K562 (cell line): ENCODE results near the gene LHPP. TPM values are rescaled to one million over a fixed set of nuclear protein-coding genes. Genes with fewer than 3 reads are reported as not detected.

Source experiments
- ATAC-seq: fragments of 200-7000 bp; cut with Tn5 transposase; 3 replicates; pipeline ENCODE4 v1.9.1; 2020; ENCODE audit warnings: moderate library complexity
- BruUV-seq: library from RNA; stranded (reverse); fragments of 400-500 nt; replicated peaks from 2 replicates; lab custom pipeline; 2021; lab: Mats Ljungman, UMichigan
- CTCF ChIA-PET: fragments of 300-600 bp; formaldehyde crosslinking; extraction: SDS; loops from one replicate; lab custom pipeline; 2021; ENCODE audit warnings: low intra/inter-chr PET ratio; lab: Yijun Ruan, JAX
- POLR2A ChIA-PET: fragments of 300-600, 350-650 bp; sonication (Branson Sonifier 250); formaldehyde crosslinking; extraction: SDS; loops from one replicate; lab custom pipeline; 2021; ENCODE audit warnings: antibody characterized with exemption, inconsistent platforms; lab: Yijun Ruan, JAX
- DNase-seq, 4 experiments: peaks; one replicate each; pipeline versions ENCODE4 v3.0.0 to v3.0.0-alpha.2; 2011 to 2018; ENCODE audit warnings: low spot score in 3 of 4, mixed read lengths in 3 of 4; ENCODE audit errors: extremely low read depth in 1 of 4
- FAIRE-seq: peaks from 2 replicates; lab custom pipeline; 2011; peaks lifted over from hg19 to GRCh38; lab: Jason Lieb, UNC
- H2AFZ ChIP-seq: 2 replicates; pipeline ENCODE4 v1.6.0; 2011; ENCODE audit warnings: low read depth, low read length, control low read depth, inconsistent platforms
- H3K27ac ChIP-seq: fragments of 200-600 bp; 3 replicates; pipeline ENCODE4 v1.8.0; 2011; ENCODE audit warnings: low read depth, mild to moderate bottlenecking, control low read depth, inconsistent platforms, low read length, moderate library complexity, mixed read lengths; ENCODE audit errors: extremely low read depth
- H3K27me3 ChIP-seq, 2 experiments: fragments of 300-600 bp in 1 of 2; 2 replicates in 1 of 2; 3 replicates in 1 of 2; pipeline versions ENCODE4 v1.6.0 to v1.8.0; 2011; ENCODE audit warnings: inconsistent platforms in 2 of 2, low read length in 2 of 2, mild to moderate bottlenecking in 1 of 2, mixed read lengths in 1 of 2, moderate library complexity in 1 of 2; ENCODE audit not compliant: control insufficient read depth in 2 of 2, insufficient read depth in 2 of 2
- H3K36me3 ChIP-seq: fragments of 300-600 bp; 3 replicates; pipeline ENCODE4 v1.8.0; 2011; ENCODE audit warnings: mild to moderate bottlenecking, low read length, inconsistent platforms; ENCODE audit not compliant: control insufficient read depth, insufficient read depth
- H3K4me1 ChIP-seq, 2 experiments: fragments of 200-600 bp in 1 of 2; replicated peaks in 1 of 2; 2 replicates in 1 of 2; 3 replicates in 1 of 2; pipeline versions ENCODE4 v1.5.1 to v1.8.0; 2011; ENCODE audit warnings: inconsistent platforms in 2 of 2, low read length in 2 of 2, mild to moderate bottlenecking in 1 of 2, mixed read lengths in 1 of 2, moderate library complexity in 1 of 2; ENCODE audit not compliant: control insufficient read depth in 2 of 2, insufficient read depth in 2 of 2
- H3K4me2 ChIP-seq: 2 replicates; pipeline ENCODE4 v1.6.1; 2011; ENCODE audit warnings: low read length, control low read depth, inconsistent platforms, mixed read lengths; ENCODE audit not compliant: insufficient read depth
- H3K4me3 ChIP-seq: fragments of 200-600 bp; sonication (generic), shearing (Covaris generic); 2 replicates; pipeline ENCODE4 v1.5.1; 2016; ENCODE audit warnings: control low read depth, inconsistent platforms
- H3K79me2 ChIP-seq: fragments of 200-600 bp; 3 replicates; pipeline ENCODE4 v1.8.0; 2011; ENCODE audit warnings: low read length, inconsistent platforms; ENCODE audit not compliant: control insufficient read depth, insufficient read depth
- H3K9ac ChIP-seq, 2 experiments: 2 replicates each; pipeline versions ENCODE4 v1.6.0 to v1.6.1; 2011; ENCODE audit warnings: low read depth in 2 of 2, low read length in 2 of 2, control low read depth in 1 of 2, inconsistent platforms in 1 of 2, mild to moderate bottlenecking in 1 of 2, mixed read lengths in 1 of 2; ENCODE audit not compliant: insufficient read depth in 1 of 2
- H3K9me1 ChIP-seq: one replicate; pipeline ENCODE4 v1.6.0; 2011; ENCODE audit warnings: inconsistent platforms, mild to moderate bottlenecking, low read length, moderate library complexity; ENCODE audit not compliant: control insufficient read depth, insufficient read depth
- H3K9me3 ChIP-seq: replicated peaks from 2 replicates; pipeline ENCODE4 v1.5.1; 2011; ENCODE audit warnings: low read depth, low read length, inconsistent platforms; ENCODE audit not compliant: control insufficient read depth, insufficient read depth
- H4K20me1 ChIP-seq: replicated peaks from 2 replicates; pipeline ENCODE4 v1.6.1; 2011; ENCODE audit warnings: low read length, inconsistent platforms, mixed read lengths; ENCODE audit not compliant: control insufficient read depth, insufficient read depth
- CEBPB ChIP-seq: fragments of 450-650 bp; IDR thresholded peaks from 2 replicates; pipeline ENCODE4 v1.6.1; 2016; ENCODE audit warnings: missing genetic modification characterization, missing compliant biosample characterization
- GATA2 ChIP-seq: sonication (generic); formaldehyde crosslinking; IDR thresholded peaks from 2 replicates; pipeline ENCODE4 v1.4.0; 2020; ENCODE audit warnings: mild to moderate bottlenecking, missing genetic modification reagents
- HNRNPL ChIP-seq: fragments of 200-400 bp; formaldehyde crosslinking; IDR thresholded peaks from 2 replicates; pipeline ENCODE4 v1.6.1; 2017; ENCODE audit warnings: low read depth, mild to moderate bottlenecking, low read length
- HNRNPUL1 ChIP-seq: fragments of 200-400 bp; formaldehyde crosslinking; IDR thresholded peaks from 2 replicates; pipeline ENCODE4 v1.6.1; 2017; ENCODE audit warnings: low read length
- HSF4 ChIP-seq: fragments of 250-450 bp; sonication (Bioruptor Pico); IDR thresholded peaks from 2 replicates; pipeline ENCODE4 v2.1.2; 2022; ENCODE audit warnings: mild to moderate bottlenecking, moderate library complexity, borderline replicate concordance
- JUNB ChIP-seq: fragments of 450-650 bp; formaldehyde crosslinking; conservative IDR thresholded peaks from 2 replicates; pipeline ENCODE4 v1.4.0; 2020; ENCODE audit warnings: mild to moderate bottlenecking
- MEIS2 ChIP-seq: fragments of 450-650 bp; IDR thresholded peaks from 2 replicates; pipeline ENCODE4 v1.6.1; 2014; ENCODE audit warnings: mild to moderate bottlenecking; ENCODE audit not compliant: partially characterized antibody
- NBN ChIP-seq: fragments of 450-650 bp; IDR thresholded peaks from 2 replicates; pipeline ENCODE4 v1.6.1; 2016; ENCODE audit warnings: low read depth, mild to moderate bottlenecking
- PTBP1 ChIP-seq: fragments of 200-400 bp; formaldehyde crosslinking; IDR thresholded peaks from 2 replicates; pipeline ENCODE4 v1.6.1; 2017; ENCODE audit warnings: low read depth, low read length
- PURB ChIP-seq: sonication (generic); formaldehyde crosslinking; IDR thresholded peaks from 2 replicates; pipeline ENCODE4 v1.9.0; 2021; ENCODE audit warnings: low read depth, mild to moderate bottlenecking, missing genetic modification reagents
- RB1 ChIP-seq: fragments of 450-650 bp; IDR thresholded peaks from 2 replicates; pipeline ENCODE4 v1.6.1; 2017; ENCODE audit warnings: low read depth, mild to moderate bottlenecking
- ZC3H4 ChIP-seq: sonication (generic); formaldehyde crosslinking; IDR thresholded peaks from 2 replicates; pipeline ENCODE4 v1.9.0; 2021; ENCODE audit warnings: missing genetic modification reagents, borderline replicate concordance
- ZFPM2 ChIP-seq: fragments of 250-450 bp; sonication (Bioruptor Pico); IDR thresholded peaks from 2 replicates; pipeline ENCODE4 v1.5.1; 2022; ENCODE audit warnings: mild to moderate bottlenecking
- ZKSCAN3 ChIP-seq: fragments of 250-450 bp; sonication (Bioruptor Pico); IDR thresholded peaks from 2 replicates; pipeline ENCODE4 v1.4.0; 2020
- ZNF280B ChIP-seq: fragments of 250-450 bp; sonication (Bioruptor Pico); IDR thresholded peaks from 2 replicates; pipeline ENCODE4 v1.5.1; 2021; ENCODE audit warnings: mild to moderate bottlenecking
- ZNF408 ChIP-seq: fragments of 250-450 bp; sonication (Bioruptor Pico); IDR thresholded peaks from 2 replicates; pipeline ENCODE4 v1.4.0; 2020; ENCODE audit warnings: low read depth, mild to moderate bottlenecking, moderate library complexity
- WGBS: fragments of 100-300 bp; shearing (Covaris generic); methylation state at CpG from one replicate; pipeline ENCODE4 v1.1.6; 2016; ENCODE audit warnings: low coverage, mixed read lengths; ENCODE audit not compliant: insufficient coverage; ENCODE audit errors: missing lambda C conversion rate; 5-methylcytosine and 5-hydroxymethylcytosine counted together
- in situ Hi-C: fragments of 300-500 bp; cut with MboI; formaldehyde crosslinking; loops from 4 replicates; pipeline ENCODE4 v1.15.0; 2018; ENCODE audit warnings: inconsistent platforms, mixed read lengths
- intact Hi-C: fragments of 100-400 bp; cut with micrococcal nuclease; formaldehyde crosslinking; loops from 2 replicates; pipeline ENCODE4 v1.14.2; 2022
- polyA plus RNA-seq, 8 experiments: library from polyadenylated mRNA; depleted of rRNA in 4 of 8; stranded (reverse) in 5 of 8; unstranded in 3 of 8; fragments of >200 nt; fragmentation: Nextera tagmentation in 2 of 8; fragmentation: Illumina TruSeq in 1 of 8; extraction: Ambion mirVana in 2 of 8; extraction: Trizol in 1 of 8; gene quantifications; 2 replicates each; pipeline versions ENCODE4 v1.2.1 to v1.2.3, GENCODE V29; 2011 to 2014; ENCODE audit warnings: inconsistent platforms in 1 of 8, missing spikeins in 1 of 8
- total RNA-seq, 7 experiments: library from RNA; depleted of rRNA in 6 of 7; stranded (reverse); fragments of >200 nt in 6 of 7; fragmentation: Illumina TruSeq in 2 of 7; extraction: Trizol in 2 of 7; gene quantifications; 2 replicates each; pipeline versions ENCODE4 v1.2.1 to v1.2.3, GENCODE V29; 2011 to 2021; ENCODE audit warnings: low replicate concordance in 1 of 7

Gene LHPP
- total and polyA plus RNA-seq, 9 of the 15 experiments (the other 6 are each of a cell fraction or from before 2014, with no cell fraction given), result 0.34 to 7.4 (median 3.0) TPM

- intact Hi-C loops, result no loop called here
- Histone ChIP-seq H3K4me3 (no peak overlapping the region), H3K9me1 (no peaks in the 10 kb centered on the region), H3K27ac (no peak overlapping the region), H3K9me3 (no peaks in the 10 kb centered on the region), H3K4me1 (peaks cover 0 to 9% of the 10 kb centered on the region in 2 experiments; a peak in 4 of 5 replicates), H3K4me2 (no peak overlapping the region), H3K79me2 (no peaks in the 10 kb centered on the region), H3K27me3 (peaks cover 0 to 31% of the 10 kb centered on the region in 2 experiments; a peak in 3 of 5 replicates), H4K20me1 (no peaks in the 10 kb centered on the region), H2AFZ (no peak overlapping the region), H3K36me3 (no peaks in the 10 kb centered on the region), H3K9ac (no peak overlapping the region)
- ChIA-PET CTCF (no interaction called here), POLR2A (no interaction called here)
- ATAC-seq, result no peak
- no peak for FAIRE-seq
- no peak for DNase-seq
- WGBS, result 0% methylated on average over 8 of the region's 18 CpGs
- BruUV-seq, result no TSS peak
- in situ Hi-C loops, result no loop called here
- TF ChIP-seq NBN (no peak), JUNB (CRISPR knock-in tag) (no peak)
Measured at GRCh38 chr10:124560377-124561105, 98.9 kb downstream of the LHPP start.

- FAIRE-seq (no peak), ATAC-seq (no peak), DNase-seq (no peak)
- Histone ChIP-seq H3K4me2 (no peak overlapping the region), H2AFZ (no peak overlapping the region), H3K9ac (no peak overlapping the region), H3K4me1 (peaks cover 0 to 15% of the 10 kb centered on the region in 2 experiments; a peak in 4 of 5 replicates), H3K27ac (no peak overlapping the region), H3K79me2 (no peaks in the 10 kb centered on the region), H3K36me3 (no peaks in the 10 kb centered on the region), H3K4me3 (no peak overlapping the region), H3K9me3 (no peaks in the 10 kb centered on the region), H3K27me3 (peaks cover 0 to 31% of the 10 kb centered on the region in 2 experiments; a peak in 3 of 5 replicates), H3K9me1 (no peaks in the 10 kb centered on the region), H4K20me1 (no peaks in the 10 kb centered on the region)
- WGBS, result 0% methylated on average over 2 of the region's 5 CpGs
- intact Hi-C loops (no loop called here), in situ Hi-C loops (no loop called here)
- ChIA-PET CTCF (no interaction called here), POLR2A (no interaction called here)
- no TSS peak for BruUV-seq
- TF ChIP-seq HNRNPL, result no peak
- TF ChIP-seq RB1, result no peak
- TF ChIP-seq ZKSCAN3 (CRISPR knock-in tag), result no peak
- TF ChIP-seq ZNF280B (CRISPR knock-in tag), result no peak
- no peak for TF ChIP-seq MEIS2
- no peak for TF ChIP-seq ZC3H4
- TF ChIP-seq CEBPB (tag), result no peak
- TF ChIP-seq ZFPM2, result no peak
- no peak for TF ChIP-seq HSF4 (CRISPR knock-in tag)
- no peak for TF ChIP-seq ZNF408 (CRISPR knock-in tag)
- TF ChIP-seq HNRNPUL1, result no peak
- no peak for TF ChIP-seq PURB
- TF ChIP-seq GATA2 (CRISPR knock-in tag), result no peak
- no peak for TF ChIP-seq PTBP1
Measured at GRCh38 chr10:124561206-124561605, 99.6 kb downstream of the LHPP start.
